Measurements from ENCODE around the gene PLD6.
A peak's percentile ranks its signal among the peaks of the same experiment; 100 is the strongest.

The PLD6 gene

DNA sequence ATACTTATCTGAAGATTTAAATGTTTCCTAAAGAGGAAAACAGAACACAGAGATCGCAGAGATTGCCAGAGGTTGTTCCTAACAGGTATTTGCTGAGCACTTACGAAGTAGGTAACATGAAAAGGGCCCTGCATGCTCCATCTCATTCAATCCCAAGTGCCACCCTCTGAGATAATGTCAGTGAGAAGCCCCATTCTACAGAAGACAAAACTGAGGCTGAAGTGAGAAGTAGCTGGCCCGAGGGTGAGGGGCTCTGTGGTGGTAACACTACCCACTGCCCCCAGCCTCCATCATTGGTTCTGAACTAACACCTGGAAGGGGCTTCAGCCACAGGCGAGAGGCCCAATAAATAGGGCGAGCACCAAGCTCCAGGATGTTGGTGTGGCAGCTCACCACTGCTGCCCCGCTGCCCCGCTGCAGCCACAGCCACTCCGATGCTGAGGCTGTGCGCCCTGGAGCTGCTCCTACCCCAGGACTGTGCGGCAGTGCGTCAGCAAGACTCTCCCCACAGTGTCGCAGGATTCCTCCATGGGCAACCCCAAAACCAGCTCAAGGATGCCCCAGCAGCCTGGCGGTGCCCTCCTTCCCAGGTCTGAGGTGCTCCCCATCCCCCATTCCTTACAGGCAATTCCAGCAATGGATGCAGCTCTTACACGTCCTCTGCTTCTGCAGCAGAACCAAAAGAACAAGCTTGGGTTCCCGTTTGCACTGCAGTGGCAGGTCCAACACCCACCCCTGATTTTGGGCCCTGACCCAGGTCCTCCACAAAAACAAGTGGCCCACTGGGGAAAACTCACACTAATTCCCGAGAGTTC, 20.5 kb upstream of the PLD6 start:
- DNase-seq: no peak

DNA sequence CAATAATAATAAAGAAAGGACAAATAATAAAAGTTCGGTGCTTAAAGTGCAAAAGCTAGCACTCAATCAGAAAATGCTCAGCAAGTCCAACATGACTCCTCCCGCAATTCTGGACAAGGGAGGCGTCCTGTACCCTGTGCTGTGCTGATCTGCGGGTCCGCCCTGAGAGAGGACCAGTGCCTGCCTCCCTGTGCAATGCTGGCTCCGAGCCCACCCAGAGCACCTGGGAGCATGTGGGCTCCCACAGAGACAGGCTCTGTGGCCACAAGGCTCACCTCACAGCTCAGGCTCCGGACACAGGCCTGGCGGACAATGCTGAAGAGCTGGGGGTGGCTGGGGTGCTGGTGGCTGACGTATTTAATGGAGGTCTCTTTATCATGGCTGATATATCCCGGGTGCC, 19.8 kb upstream of the PLD6 start:
- DNase-seq: no peak

DNA sequence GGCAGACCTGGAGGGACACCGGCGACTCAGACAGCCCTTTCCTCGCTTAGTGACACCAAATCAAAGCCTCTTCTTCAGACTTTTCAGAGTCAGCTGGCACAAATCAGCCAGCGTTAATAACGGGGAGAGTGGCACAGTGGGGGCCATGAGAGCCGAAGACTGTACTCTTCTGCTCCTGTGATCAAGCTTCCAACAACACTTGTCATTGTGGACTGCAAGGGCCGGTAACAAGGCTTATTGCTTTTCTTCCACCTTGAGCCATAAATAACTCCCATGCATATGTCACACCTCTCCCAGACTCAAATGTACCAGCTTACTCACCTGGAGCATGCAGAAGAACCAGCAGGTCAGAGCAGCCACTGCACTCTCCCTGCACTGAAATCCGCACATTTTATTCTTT, 18.0 kb upstream of the PLD6 start:
- no peak for DNase-seq

DNA sequence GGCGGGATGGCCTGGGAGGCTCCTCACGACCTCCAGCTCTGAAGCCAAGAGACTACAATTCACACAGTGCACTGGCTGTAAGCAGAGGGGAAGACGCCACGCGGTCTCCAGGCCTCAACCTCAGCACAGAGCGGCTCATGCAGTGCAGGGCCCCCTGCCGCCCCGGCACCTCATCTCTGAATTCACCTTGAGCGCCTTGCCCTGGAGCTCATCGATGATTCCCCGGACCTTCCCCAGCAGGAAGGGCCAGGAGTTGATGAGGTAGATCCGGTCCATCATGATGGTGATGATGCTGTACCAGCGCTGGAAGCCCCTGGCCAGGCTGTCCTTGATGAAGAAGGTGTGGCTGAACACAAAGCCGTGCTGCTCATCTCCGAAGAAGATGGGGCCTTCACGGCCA, 17.6 kb upstream of the PLD6 start:
- no peak for DNase-seq

DNA sequence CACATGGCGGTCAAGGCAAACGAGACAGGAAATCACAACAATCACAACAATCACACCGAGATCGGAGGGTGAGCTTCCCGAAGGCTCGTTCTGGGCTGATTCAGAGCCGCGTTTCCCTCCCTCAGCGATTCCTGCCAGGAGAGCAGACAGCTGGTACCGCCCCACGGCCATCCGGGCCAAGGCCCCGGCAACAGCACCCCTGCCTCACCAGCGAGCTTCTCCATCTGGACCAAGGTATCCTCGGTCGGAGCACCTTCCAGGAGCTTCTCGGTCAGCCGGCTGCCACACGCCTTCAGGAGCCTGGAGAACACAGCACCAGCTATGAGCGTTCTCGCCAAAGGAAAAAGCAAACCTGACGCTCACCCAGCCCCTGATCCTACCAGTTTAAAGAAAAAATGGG, 15.2 kb upstream of the PLD6 start:
- DNase-seq: no peak

DNA sequence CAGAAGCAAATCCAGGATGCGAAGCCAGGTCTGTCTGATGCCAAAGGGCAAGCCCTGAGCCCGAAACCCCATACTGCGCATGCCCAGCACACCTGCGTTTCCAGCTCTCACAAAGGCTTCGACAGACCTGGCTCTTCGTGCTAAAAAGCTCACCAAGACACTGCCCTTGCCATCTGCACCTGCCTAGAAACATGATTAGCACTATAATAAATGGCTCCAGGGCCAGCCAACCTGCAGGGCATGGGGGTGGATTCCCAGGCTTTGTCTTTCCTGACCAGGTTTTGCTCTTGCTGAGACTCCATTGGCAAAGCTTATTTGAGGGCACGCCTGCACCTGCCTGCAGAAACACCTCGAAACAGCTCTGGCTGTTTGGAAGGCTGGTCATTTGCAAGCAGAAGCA, 14.4 kb upstream of the PLD6 start:
- DNase-seq: no peak

DNA sequence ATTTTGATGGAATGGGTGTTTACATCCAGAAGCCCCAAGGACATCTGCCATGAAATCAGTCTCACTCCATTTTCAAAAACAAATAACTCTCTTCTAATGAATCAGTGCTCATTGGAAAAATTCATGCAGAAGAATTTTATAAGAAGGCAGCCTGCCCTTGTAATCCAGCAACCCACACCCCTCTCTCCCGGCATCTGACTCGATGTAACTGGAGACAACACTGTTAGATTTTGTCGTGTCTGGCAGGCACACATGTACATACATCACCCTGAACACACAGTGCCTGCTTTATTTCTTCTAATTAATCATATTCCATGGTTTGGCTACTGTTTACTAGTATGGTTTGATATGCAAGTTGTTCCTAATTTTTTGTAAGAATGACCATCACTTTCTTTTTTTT, 11.9 kb upstream of the PLD6 start:
- no peak for DNase-seq

DNA sequence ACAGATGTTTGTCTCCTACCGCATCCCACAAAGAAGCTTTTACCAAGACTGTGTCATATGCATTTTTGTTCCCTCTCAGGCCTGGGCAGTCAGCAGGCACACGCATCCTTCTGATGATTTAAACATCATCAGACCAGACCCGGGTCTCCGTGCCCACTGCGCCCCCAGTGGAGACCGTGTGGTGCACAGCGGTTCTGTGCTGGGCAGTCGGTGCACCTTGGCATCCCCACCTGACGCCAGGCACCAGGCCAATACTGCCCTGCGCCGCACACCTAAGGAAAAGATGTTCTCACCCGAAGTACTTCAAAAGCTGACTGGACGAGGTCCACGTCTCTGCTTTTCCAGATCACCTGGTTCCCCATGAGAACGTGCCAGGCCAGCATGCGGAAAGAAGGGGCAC, 10.6 kb upstream of the PLD6 start:
- DNase-seq: no peak

DNA sequence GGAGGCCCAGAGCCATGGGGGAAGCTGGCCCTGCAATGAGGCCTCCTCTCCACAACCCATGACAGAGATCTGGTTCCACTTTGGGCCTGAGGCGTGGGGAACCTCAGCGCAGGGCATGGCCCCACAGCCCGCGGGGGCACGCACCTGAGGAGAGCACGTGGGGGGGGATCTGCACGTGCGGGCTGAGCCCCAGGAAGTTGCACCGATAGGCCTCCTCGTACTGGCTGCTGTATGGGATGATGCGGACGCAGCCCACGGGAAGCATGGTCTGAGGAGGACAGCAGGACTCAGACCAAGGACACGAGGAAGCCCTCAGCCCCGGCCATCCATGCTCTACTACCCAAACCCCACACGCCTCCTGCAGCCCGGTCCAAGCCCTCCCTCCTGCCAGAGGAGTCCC, 10.1 kb upstream of the PLD6 start:
- DNase-seq: no peak

DNA sequence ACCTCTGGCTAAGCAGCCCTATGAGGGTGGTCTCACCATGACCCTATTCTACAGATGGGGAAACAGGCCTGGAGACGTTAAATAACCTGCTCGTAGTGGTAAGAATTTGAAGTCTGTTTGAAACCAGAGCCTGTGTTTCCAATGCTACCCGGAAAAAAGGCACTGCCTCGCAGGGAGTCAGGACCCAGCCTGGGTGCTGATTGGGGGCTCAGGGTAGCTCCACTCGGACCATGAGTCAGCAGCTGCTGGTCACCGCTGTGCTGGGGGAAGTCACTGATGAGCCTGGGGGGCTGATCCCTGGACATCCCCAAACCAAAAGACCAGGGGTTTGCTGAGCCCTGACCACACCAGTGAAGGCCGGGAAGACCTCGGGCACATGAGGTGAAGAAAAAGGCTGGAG, 9.4 kb upstream of the PLD6 start:
- no peak for DNase-seq

DNA sequence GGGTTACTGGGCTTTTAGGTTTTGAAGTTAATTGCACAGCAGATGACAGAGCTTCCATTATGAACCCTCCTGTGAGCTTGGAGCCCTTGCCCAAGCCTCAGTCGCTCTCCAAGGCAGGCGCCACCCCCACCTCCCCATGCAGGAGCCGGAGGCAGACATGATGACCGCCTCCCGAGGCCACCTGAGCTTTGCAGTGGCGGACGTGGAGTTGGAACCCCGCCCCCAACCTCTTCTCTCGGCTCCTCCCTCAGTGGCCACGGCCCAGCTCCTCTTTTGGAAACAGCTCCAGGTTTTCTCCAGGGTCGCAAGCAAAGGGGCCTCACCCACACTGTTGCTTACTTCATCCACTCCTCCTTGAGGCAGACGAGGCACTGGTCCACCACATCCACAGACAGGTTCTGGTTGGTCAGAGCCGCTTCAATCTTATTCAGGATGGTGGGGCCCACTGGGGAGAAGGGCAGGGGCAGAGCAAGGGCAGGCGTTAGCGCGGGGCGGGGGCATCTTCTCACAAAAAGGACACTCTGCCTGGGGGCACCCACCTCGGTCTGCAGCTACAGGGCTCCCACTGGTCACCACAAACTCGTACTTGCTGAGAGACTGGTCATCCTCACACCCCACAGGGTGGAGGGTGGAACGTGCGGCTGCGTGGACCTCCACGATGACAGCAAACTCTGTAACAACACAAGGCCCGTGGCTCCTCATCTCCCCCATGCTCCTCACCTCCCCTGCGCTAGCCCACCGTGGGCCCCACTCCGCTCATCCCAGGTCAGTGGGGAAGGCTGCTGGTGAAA, 8.7 kb upstream of the PLD6 start:
- no peak for DNase-seq

DNA sequence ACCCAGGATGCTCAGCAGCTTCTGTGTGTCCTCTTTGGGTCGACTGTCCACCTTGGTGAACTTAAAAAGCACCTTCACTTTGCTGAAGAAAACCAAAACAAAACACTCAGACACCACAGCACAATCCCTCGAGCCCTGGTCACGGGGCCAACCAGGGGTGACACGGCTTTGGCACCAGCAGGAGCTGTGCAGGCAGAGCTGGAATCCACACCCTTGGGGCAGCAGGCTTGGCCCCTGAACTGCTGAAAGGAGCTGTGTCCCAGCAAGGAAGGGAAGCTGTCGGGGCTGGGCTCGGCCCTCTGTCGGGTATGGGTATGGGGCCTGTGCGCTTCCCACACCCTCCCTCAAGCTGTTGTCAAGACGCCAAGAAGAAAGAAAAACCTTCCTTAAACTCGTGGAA, 7.6 kb upstream of the PLD6 start:
- no peak for DNase-seq

DNA sequence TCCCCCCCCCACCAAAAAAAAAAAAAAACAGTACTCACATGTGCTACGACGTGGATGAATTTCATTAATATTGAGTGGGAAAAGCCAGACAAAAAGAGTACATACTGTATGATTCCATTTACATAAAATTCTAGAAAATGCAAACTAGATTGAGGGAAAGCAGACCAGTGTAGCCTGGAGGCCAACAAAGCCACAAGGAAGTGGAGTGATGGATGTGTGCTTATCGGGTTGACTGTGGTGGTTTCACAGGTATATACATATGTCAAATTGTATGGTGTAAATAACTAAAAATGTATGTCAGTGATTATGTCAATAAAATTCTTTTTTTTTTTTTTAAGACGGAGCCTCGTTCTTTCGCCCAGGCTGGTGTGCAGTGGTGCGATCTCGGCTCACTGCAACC, 1.9 kb upstream of the PLD6 start:
- DNase-seq: no peak

DNA sequence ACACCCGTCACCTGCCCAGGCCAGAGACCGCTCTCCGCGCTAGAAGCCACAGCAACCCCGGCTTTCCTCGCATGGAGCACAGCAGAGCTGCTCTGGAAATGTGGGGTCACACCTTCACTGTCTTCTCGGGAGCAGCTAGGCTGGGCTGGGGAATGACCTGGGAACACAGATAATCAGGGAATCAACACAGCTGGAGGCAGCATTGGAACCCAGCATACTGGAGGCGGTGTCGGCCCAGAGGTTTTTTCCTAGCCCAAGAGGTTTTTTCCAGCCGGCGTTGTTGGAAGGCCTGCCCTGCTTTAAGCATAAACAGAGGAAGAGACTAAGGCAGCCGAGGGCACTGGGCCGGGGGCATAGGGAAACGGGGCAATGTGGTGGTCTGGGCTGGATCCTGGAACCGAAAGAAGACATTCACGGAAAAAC, 791 bp upstream of the PLD6 start:
- no peak for DNase-seq

DNA sequence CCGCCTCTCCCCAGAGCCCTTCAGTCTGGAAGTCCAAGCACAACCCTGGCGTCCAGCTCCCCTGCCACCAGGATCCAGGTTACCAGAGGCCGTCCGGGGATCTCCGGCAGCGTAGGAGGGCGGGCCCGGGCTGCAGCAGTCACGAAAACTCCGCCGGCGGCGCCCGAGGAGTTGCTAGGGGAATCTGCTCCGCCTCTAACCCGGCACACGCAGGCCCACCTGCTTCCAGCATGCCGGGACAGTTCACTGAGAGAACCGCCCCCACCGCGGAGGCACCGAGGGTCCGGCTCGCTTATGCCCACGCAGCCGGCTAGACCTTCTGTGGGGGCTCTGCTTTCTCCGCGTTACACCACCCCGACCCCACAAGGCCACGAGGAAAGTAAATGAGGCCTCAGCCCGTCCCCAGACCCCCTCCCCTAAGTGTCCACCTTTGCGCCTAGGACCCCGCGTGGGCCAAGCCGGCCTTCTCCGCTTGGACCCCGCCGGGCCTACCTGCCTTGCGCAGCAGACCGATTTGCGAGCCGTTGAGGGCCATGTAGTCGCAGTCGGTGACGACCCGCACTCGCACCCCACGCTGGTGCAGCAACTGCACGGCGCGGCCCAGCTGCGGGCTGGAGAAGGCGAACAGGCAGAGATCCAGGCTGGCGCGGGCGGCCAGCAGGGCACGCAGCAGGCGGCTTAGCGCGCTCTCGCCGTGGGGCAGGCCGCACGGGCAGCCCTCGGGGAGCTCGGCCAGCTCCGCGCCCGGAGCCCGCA, 587 bp downstream of the PLD6 start:
- peak; percentile 78 for DNase-seq

DNA sequence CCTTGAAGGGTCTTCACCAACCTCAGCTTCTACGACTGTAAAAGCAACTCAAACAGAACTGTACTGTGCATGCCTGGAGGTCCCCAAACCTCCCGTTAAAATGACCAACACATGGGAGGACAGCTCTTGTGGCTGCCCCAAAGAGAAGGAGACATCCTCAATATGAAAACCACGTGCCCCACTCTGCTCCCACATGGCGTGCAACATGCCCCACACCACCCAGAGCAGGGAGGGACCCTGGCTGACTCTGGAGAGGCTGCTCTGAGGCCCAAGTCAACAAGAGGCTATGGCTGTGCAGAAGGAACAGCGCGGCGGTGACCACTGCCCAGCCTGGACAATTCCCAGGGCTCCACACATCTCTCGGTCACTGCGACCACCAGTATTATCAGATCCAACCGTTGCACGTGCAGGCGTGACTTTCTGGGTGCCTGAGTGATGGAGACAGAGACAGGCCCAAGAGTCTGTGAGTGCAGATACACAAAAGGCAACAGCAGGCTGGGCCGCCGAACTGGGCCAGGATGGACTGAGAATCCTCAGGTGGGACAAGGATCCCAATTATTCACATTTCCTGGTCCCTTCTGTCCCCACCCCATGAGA, 1.4 kb downstream of the PLD6 start:
- no peak for DNase-seq

DNA sequence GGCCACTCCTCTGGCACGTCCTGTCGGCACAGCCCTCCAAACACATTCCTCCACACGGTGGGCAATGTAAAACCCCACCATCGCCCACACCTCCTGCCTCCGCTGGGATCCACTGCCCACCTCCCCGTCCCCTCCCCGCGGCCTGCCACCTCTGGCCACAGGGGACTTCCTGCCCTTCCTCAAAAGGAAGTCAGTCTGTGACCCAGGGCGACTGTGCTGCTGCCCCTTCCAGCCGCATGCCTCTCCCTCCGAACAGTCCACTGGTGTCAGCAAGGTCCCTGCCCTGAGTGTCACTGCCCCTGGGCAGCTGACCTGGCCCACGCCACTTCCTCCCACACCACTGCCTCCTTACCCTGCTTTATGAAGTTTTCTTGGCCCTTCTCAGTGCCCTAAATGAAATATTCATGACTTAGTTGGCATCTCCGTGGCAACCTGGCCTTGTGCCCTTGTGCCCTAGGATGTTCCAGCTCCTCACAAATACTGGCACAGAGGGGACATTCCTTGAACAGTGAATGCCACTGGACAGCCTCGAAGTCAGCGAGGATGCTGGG, 2.0 kb downstream of the PLD6 start:
- DNase-seq: no peak

DNA sequence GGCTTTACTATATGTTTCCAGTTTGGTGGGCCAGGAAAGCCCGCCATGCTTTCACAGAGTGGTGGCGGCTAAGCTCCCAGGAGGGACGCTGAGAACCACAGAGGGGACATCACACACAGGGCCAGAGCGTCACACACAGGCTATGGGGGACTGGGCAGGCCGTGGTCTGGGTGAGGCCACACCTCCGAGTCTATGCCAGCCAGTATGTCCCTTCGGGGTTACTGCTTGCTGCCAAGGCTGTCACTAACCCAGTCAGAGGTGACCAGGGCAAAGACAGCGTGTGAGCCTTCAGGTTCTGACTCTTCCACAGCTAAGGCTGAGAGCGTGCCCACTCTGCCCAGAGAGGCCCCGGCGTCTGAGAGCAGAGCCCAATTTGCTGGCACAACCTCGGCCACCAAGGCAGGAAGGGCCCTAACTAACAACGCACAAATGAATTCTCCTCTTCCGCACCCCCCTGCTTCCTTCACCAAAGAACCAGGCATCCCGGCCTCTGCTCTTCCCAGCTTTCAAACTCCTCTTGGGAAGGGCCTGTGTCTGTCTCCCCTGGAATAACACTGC, 2.9 kb downstream of the PLD6 start:
- DNase-seq: no peak

DNA sequence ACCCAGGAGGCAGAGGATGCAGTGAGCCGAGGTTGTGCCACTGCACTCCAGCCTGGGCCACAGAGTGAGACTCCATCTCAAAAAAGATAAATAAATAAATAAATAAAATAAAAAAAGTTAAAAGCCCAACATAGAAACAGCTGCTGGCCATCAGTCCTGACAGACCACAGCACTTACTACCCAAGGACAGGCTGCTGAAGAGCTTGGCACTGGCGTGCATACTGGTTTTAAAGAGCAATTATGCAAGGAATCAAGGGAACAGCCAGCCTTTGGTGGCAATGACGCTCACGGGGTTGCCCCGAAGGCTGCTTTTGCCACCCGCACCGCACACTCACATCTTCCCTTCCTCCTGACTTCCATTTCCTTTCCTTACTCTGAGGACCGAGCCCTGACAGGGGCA, 4.2 kb downstream of the PLD6 start:
- DNase-seq: no peak

DNA sequence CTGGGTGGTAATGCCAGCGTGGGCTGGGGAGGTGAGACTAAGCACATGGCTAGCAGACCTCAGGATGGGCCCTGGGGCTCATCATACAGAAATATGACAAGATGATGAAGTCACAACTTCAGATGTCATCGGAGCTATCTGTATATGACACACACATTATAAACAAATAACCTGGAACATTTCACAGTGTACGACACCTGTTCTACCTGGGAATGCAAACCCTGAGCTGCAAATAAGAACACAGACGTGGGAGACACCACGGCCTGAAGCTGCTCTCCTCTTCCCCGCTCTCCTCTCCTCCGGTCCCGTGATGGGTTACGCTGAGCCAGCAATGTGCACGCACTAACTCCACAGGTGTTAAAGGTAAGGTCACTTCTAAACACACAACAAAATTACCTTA, 4.9 kb downstream of the PLD6 start:
- DNase-seq: no peak

DNA sequence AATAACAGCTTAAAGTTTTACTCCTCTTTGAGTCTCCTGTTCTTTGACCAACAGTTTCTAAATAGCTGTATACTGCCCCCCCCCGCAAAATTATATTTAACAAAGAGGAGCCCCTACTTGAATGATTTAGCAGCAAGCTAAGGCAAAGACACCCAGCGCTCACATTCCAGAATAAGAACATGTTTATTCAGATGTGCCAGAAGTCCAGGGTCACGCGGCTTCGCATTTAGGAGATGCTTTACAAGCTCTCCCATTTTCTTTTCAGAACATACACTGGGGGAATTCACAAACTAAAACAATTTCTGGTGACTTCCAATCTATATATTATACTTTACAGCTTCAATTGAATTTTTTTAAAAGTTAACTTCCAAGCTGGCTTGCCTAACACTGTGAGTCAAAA, 5.3 kb downstream of the PLD6 start:
- DNase-seq: no peak

DNA sequence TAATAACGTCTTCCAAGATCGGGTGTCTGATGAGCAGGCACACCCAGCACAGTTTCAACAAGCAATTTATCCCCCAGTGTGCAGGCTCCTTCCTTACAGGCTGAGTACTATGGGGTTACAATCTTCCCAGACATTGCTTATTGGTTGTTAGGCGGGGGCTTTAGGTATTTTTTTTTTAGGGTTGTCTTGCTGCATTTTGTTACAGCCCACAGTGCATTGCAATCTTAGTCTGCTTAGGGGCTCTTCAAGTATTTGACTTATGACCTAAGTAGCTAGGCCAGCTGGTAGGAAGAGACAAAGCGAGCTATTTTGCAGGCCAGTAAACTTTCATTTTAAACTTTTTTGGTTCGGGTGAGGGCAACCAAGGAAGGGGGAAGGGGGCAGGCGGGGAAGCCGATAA, 5.8 kb downstream of the PLD6 start:
- no peak for DNase-seq

DNA sequence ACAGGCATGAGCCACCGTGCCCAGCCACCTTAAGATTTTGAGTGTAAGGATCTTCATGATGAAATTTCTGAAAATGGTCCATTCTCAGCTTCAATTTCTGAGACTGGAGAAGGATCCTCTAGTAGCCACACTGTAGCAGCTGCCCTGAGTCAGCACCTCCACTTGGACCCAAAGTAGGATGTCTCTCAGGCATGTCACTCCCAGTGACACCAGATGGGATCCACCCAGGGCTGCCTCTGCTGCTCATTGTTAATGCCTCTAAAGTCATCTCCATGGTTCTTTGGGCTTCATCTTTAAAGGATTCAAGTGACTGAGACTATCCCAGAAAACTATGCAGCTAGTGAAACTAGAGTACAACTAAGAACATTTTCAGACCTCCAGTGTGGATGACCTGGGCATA, 7.9 kb downstream of the PLD6 start:
- DNase-seq: no peak

All from activated CD4-positive, alpha-beta T cell treated with anti-CD3 and anti-CD28 coated beads for 48 hours (primary cell).